H1 (cell line): ENCODE data around the gene CYP11A1. TPM values are rescaled to one million over a fixed set of nuclear protein-coding genes. Genes with fewer than 3 reads are reported as not detected.

Experiments
- BACH1 ChIP-seq: IDR thresholded peaks from 2 replicates; pipeline ENCODE4 v1.6.1; 2012; ENCODE audit warnings: low read length, improper control_type of control experiment
- CHD7 ChIP-seq: fragments of 300-600 bp; sonication (generic); IDR thresholded peaks from 2 replicates; pipeline ENCODE4 v1.7.1; 2012; ENCODE audit warnings: low read length, moderate library complexity, mild to moderate bottlenecking, inconsistent platforms; ENCODE audit not compliant: insufficient replicate concordance
- polyA plus RNA-seq, 7 experiments: library from polyadenylated mRNA; depleted of rRNA in 3 of 7; stranded (reverse) in 5 of 7; unstranded in 2 of 7; fragments of >200 nt in 5 of 7; fragments of 200-250 nt in 2 of 7; gene quantifications; 1 replicate in 5 of 7; 2 replicates in 1 of 7; 4 replicates in 1 of 7; pipeline versions ENCODE4 v1.2.1 to v1.2.3, GENCODE V29; 2011 to 2013; ENCODE audit warnings: missing spikeins in 2 of 7, mixed read lengths in 2 of 7
- total RNA-seq: library from RNA; stranded (reverse); fragmentation: NEBNext Ultra II Directional; extraction: Animal tissue kit (Norgen Biotek cat#: 25700); gene quantifications from 2 replicates; pipeline ENCODE4 v1.2.1, GENCODE V29; 2021

Gene CYP11A1
- total and polyA plus RNA-seq, 2 of the 8 experiments (the other 6 are each of a cell fraction or from before 2014, with no cell fraction given) = 1.9 to 7.2 TPM

- TF ChIP-seq CHD7 (no peak), BACH1 (no peak)
These were observed 29.7 kb downstream of the CYP11A1 start (continued) for GRCh38 chr15:74337607-74338211.
